Astrocyte (in vitro differentiated cells and primary cell): Measurements from ENCODE around the gene MEPCE. TPM values are rescaled to one million over a fixed set of nuclear protein-coding genes. Genes with fewer than 3 reads are reported as not detected.
"Not testable (repeated sequence)": the region's sequence is repeated elsewhere in the genome, so short reads cannot be mapped to it uniquely, and the experiment has no call there.

ENCODE experiments used
- DNase-seq: peaks from one replicate; pipeline ENCODE4 v3.0.0-alpha.2; 2010; ENCODE audit warnings: low read depth
- FAIRE-seq: peaks from 2 replicates; lab custom pipeline; 2011; peaks lifted over from hg19 to GRCh38; lab: Jason Lieb, UNC
- H2AFZ ChIP-seq: 2 replicates; pipeline ENCODE4 v1.6.0; 2012; ENCODE audit warnings: low read depth, low read length, inconsistent platforms
- H3K27ac ChIP-seq: 2 replicates; pipeline ENCODE4 v1.5.1; 2011; ENCODE audit warnings: low read depth, low read length, inconsistent platforms
- H3K27me3 ChIP-seq: 2 replicates; pipeline ENCODE4 v1.6.0; 2011; ENCODE audit warnings: low read length, inconsistent platforms; ENCODE audit not compliant: insufficient read depth
- H3K36me3 ChIP-seq: 2 replicates; pipeline ENCODE4 v1.5.1; 2011; ENCODE audit warnings: low read length, inconsistent platforms; ENCODE audit not compliant: insufficient read depth
- H3K4me1 ChIP-seq: 2 replicates; pipeline ENCODE4 v1.5.1; 2011; ENCODE audit warnings: low read length, inconsistent platforms; ENCODE audit not compliant: insufficient read depth
- H3K4me2 ChIP-seq: 2 replicates; pipeline ENCODE4 v1.6.0; 2012; ENCODE audit warnings: low read length, inconsistent platforms
- H3K4me3 ChIP-seq: 2 replicates; pipeline ENCODE4 v1.5.1; 2011; ENCODE audit warnings: low read depth, mild to moderate bottlenecking, low read length, inconsistent platforms; ENCODE audit not compliant: insufficient read depth
- H3K79me2 ChIP-seq: 2 replicates; pipeline ENCODE4 v1.6.0; 2012; ENCODE audit warnings: mild to moderate bottlenecking, low read length, inconsistent platforms; ENCODE audit not compliant: insufficient read depth
- H3K9ac ChIP-seq: 2 replicates; pipeline ENCODE4 v1.6.0; 2012; ENCODE audit warnings: mild to moderate bottlenecking, low read length, inconsistent platforms
- H3K9me3 ChIP-seq: 2 replicates; pipeline ENCODE4 v1.5.1; 2012; ENCODE audit warnings: low read depth, mild to moderate bottlenecking, low read length, inconsistent platforms; ENCODE audit not compliant: insufficient read depth
- H4K20me1 ChIP-seq: 2 replicates; pipeline ENCODE4 v1.6.0; 2012; ENCODE audit warnings: low read length, inconsistent platforms; ENCODE audit not compliant: insufficient read depth
- H3K27ac Mint-ChIP-seq: one replicate; pipeline ENCODE4 v1.8.0; 2021; ENCODE audit warnings: mild to moderate bottlenecking, mixed read lengths; ENCODE audit not compliant: unreplicated experiment
- H3K27me3 Mint-ChIP-seq: one replicate; pipeline ENCODE4 v1.8.0; 2021; ENCODE audit warnings: low read depth, mixed read lengths; ENCODE audit not compliant: unreplicated experiment
- H3K36me3 Mint-ChIP-seq: one replicate; pipeline ENCODE4 v1.8.0; 2021; ENCODE audit warnings: low read depth, mixed read lengths; ENCODE audit not compliant: unreplicated experiment
- H3K4me1 Mint-ChIP-seq: one replicate; pipeline ENCODE4 v1.8.0; 2021; ENCODE audit warnings: low read depth, mixed read lengths; ENCODE audit not compliant: unreplicated experiment
- H3K4me3 Mint-ChIP-seq: one replicate; pipeline ENCODE4 v1.8.0; 2021; ENCODE audit warnings: mild to moderate bottlenecking, moderate library complexity, mixed read lengths; ENCODE audit not compliant: unreplicated experiment
- H3K9me3 Mint-ChIP-seq: one replicate; pipeline ENCODE4 v1.8.0; 2021; ENCODE audit warnings: mild to moderate bottlenecking, mixed read lengths; ENCODE audit not compliant: unreplicated experiment
- CTCF ChIP-seq: IDR thresholded peaks from 2 replicates; pipeline ENCODE4 v1.5.1; 2011; ENCODE audit warnings: low read depth, mild to moderate bottlenecking, inconsistent platforms, low read length, moderate library complexity; ENCODE audit not compliant: insufficient read depth
- EZH2 ChIP-seq: IDR thresholded peaks from 2 replicates; pipeline ENCODE4 v1.6.1; 2012; ENCODE audit warnings: mild to moderate bottlenecking, low read length, inconsistent platforms; ENCODE audit not compliant: insufficient read depth
- total RNA-seq: library from RNA; stranded (reverse); gene quantifications from 2 replicates; pipeline ENCODE4 v1.2.1, GENCODE V29; 2021

MEPCE gene
- total RNA-seq, 1 donor from 2014 or later: 20.2 TPM

GRCh38 chr7:100444311-100445278 lies 15.0 kb downstream of the MEPCE start:
- H3K4me3 ChIP-seq: no peak overlapping the region
- Mint-ChIP-seq H3K9me3 (no peaks in the 10 kb centered on the region), H3K27me3 (no peaks in the 10 kb centered on the region), H3K4me1 (peaks cover 10% of the 10 kb centered on the region), H3K36me3 (no peaks in the 10 kb centered on the region), H3K4me3 (no peak overlapping the region), H3K27ac (no peak overlapping the region)
- H4K20me1 ChIP-seq: no peaks in the 10 kb centered on the region
- FAIRE-seq (no peak), DNase-seq (no peak)
- H3K27ac ChIP-seq: no peak overlapping the region
- H3K27me3 ChIP-seq: no peaks in the 10 kb centered on the region
- H3K79me2 ChIP-seq: no peaks in the 10 kb centered on the region
- peak overlapping the region; percentile 16 for H3K4me2 ChIP-seq
- H3K9me3 ChIP-seq: no peaks in the 10 kb centered on the region
- no peaks in the 10 kb centered on the region for H3K36me3 ChIP-seq
- no peak for TF ChIP-seq EZH2
- no peak for TF ChIP-seq CTCF
- H3K4me1 ChIP-seq: peaks cover 17% of the 10 kb centered on the region
- no peak overlapping the region for H3K9ac ChIP-seq
- H2AFZ ChIP-seq: peak overlapping the region; percentile 62

- Histone ChIP-seq H2AFZ (no peak overlapping the region), H3K4me1 (peaks cover 22% of the 10 kb centered on the region), H3K4me2 (no peak overlapping the region), H3K4me3 (no peak overlapping the region), H3K9ac (no peak overlapping the region), H3K9me3 (no peaks in the 10 kb centered on the region), H3K79me2 (no peaks in the 10 kb centered on the region), H4K20me1 (no peaks in the 10 kb centered on the region), H3K36me3 (no peaks in the 10 kb centered on the region), H3K27ac (no peak overlapping the region), H3K27me3 (no peaks in the 10 kb centered on the region)
- DNase-seq: no peak
- Mint-ChIP-seq H3K36me3 (no peaks in the 10 kb centered on the region), H3K4me3 (peak overlapping the region; percentile 66), H3K27me3 (no peaks in the 10 kb centered on the region), H3K27ac (no peak overlapping the region), H3K9me3 (no peaks in the 10 kb centered on the region), H3K4me1 (peaks cover 10% of the 10 kb centered on the region)
- FAIRE-seq: no peak
- no peak for TF ChIP-seq CTCF
- TF ChIP-seq EZH2: no peak
Observed at GRCh38 chr7:100446040-100446439, 16.4 kb downstream of the MEPCE start.

GRCh38 chr7:100447363-100447762 lies 17.7 kb downstream of the MEPCE start:
- not testable (repeated sequence) for H3K9ac ChIP-seq, FAIRE-seq, H3K9me3 ChIP-seq

More at GRCh38 chr7:100447363-100447762, 17.7 kb downstream of the MEPCE start:
- not testable (repeated sequence) for H3K4me3 ChIP-seq, H3K27ac ChIP-seq, H3K9me3 Mint-ChIP-seq, H3K27ac Mint-ChIP-seq, H3K27me3 ChIP-seq, H3K79me2 ChIP-seq, H2AFZ ChIP-seq, H3K36me3 ChIP-seq, H4K20me1 ChIP-seq, DNase-seq, H3K4me1 Mint-ChIP-seq, H3K4me3 Mint-ChIP-seq, H3K27me3 Mint-ChIP-seq, H3K4me2 ChIP-seq, H3K36me3 Mint-ChIP-seq
- peaks cover 22% of the 10 kb centered on the region for H3K4me1 ChIP-seq
